GM19372 (cell line): ENCODE results near the gene ZNF341.
A peak's percentile ranks its signal among the peaks of the same experiment; 100 is the strongest.

Experiments used
- ATAC-seq: cut with Tn5 transposase; IDR thresholded peaks from one replicate; pipeline ENCODE4 v1.9.1; 2021; ENCODE audit warnings: mild to moderate bottlenecking, low read depth, moderate library complexity; ENCODE audit not compliant: unreplicated experiment

The ZNF341 gene

DNA sequence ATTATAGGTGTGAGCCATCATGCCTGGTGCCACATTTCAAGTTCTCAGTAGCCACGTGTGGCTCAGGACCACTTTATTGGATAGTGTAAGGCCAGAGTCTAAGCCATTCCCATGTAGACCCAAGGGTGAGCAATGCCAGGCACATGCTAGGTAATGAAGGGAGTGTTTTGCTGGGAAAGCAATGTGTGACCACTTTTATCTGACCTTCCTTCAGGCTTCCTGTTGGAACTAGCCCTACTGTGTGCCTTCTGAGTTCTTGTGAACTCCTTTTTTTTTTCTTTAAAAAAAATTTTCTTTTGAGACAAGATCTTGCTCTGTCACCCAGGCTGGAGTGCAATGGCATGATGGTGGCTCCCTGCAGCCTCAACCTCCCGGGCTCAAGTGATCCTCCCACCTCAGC, 33.3 kb downstream of the ZNF341 start:
- ATAC-seq, result no peak

DNA sequence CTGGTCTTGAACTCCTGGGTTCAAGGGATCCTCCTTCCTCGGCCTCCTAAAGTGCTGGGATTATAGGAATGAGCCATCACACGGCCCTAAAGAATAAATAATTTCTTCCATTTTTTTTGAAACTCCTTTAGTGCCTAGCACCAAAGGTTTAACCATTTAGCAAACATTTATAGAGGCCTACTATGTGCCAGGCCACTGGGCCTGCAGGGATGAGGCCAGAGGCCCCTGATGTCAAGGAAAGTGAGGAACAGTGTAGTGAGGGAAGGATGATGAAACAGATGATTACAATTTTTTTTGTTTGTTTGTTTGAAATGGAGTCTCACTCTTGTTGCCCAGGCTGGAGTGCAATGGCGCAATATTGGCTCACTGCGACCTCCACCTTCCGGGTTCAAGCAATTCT, 33.8 kb downstream of the ZNF341 start:
- no peak for ATAC-seq

DNA sequence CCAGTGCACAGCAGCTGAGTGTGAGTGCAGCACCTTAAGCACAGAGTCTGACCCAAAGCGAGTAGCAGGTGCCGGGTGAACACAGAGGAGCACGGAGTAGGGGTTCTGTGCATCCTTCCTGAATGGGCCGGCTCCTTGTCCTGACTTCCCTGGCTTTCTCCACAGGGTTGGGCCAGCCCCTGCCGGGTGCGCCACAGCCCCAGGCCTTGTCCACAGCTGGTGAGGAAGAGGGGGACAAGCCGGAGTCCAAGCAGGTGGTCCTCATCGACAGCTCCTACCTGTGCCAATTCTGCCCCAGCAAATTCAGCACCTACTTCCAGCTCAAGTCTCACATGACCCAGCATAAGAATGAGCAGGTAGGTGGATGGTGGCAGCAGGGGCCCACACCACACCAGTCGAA, 34.9 kb downstream of the ZNF341 start:
- ATAC-seq, result no peak

DNA sequence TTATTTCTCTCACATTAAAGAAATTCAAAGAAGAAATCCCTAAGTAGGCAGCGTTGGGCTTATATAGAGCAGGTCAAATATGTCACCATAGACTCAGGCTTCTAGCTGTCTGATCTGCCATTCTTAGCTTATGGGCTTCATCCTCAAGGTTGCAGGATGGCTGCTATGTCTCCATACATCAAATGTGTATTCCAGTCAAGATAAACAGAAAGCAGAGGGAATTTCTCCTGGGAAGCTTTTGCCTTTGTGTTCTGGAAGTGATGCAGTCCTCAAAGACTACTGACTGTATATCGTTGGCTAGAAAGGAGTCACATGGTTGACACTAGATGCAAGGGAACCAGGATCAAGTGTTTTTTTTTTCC, 36.0 kb downstream of the ZNF341 start:
- ATAC-seq, result no peak

DNA sequence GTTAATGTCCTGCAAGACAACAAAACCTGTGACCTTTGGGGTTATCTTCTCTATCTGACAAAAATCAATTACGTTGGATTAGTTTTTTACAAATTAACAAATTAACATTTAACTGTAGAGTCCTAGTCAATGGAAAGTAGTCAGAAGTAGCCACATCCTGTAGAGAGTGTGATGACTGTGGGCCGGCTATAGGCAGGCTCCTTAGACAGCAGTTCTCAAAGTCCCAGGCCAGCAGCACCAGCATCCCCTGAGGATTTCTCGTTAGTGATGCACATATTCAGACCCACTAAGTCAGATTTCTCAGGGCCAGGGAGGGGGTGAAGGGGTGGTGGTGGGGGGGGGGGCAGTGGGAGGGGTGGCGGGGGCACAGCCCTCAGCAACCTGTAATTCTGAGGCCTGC, 37.2 kb downstream of the ZNF341 start:
- no peak for ATAC-seq

DNA sequence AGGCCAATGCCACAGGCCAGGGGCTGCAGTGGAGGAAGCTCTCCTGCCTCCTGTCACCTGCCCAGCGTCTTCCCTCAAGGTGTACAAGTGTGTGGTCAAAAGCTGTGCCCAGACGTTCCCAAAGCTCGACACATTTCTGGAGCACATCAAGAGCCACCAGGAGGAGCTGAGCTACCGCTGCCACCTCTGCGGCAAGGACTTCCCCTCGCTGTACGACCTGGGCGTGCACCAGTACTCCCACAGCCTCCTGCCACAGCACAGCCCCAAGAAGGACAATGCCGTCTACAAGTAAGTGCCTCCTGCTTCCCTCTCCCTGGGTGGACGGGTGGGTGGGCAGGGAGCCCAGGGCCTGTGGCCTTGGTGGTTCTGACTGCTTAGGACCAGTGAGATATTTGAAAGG, 38.2 kb downstream of the ZNF341 start:
- no peak for ATAC-seq

DNA sequence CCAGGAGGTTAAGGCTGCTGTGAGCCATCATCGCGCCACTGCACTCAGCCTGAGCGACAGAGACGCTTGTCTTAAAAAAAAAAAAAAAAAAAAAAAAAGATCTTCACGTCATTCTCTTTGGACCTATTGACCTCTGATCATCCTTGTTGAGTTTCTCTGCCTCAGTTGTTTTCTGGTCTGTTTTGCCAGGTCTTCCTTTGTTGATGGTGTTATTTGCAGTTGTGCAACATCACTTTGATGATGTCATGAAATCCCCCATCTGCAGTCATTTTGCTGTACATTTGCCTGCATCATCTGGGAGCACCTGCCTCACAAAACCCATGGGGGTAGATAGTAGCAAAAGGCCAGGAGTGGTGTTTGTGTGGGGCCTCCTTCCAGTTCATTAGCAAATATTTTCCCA, 40.1 kb downstream of the ZNF341 start:
- no peak for ATAC-seq

DNA sequence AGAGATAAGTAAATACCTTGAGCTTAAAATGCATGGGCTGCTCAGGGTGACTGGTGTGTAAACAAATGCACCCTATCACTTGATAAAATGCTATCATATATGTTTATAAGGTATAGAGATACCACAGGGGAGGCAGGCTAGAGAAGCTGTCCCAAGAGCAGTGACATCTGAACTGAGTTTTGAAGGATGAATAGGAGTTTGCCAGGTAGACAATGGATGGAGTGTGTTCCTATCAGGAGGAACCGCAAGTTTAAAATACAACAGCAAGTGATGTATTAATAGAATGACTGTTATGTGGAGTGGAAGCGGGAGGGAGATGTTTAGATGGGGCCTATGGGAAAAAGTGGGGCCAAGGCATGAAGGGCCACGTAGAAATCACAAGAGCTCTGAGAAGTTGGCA, 40.6 kb downstream of the ZNF341 start:
- ATAC-seq, result no peak

DNA sequence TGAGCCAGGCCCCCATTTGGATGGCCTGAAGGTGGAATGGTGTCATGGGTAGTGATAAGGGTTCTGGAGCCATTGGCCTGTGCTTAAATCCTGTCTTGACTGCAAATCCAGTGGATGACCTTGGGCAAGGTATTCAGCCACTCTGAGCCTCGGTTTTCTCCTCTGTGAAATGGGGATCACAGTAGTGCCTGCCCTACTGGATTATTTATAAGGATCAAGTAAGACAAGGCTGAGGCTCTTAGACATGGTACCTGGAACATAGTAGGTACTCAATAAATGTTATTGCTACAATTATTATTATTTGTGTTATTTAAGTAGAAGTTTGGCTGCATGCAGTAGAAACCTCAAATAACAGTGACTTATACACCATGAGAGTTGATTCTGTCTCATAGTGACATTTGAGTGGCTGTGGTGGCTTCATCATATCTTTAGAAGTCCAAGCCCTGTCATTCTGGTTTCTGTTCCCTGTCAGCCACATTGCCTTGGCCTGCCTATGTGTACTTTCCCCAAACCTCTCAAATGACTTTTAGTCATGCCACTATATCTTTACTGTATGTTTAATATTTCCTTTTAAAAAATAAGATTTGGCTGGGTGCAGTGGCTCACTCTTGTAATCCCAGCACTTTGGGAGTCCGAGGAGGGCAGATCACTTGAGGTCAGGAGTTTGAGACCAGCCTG, 41.8 kb downstream of the ZNF341 start:
- peak; percentile 45 for ATAC-seq

DNA sequence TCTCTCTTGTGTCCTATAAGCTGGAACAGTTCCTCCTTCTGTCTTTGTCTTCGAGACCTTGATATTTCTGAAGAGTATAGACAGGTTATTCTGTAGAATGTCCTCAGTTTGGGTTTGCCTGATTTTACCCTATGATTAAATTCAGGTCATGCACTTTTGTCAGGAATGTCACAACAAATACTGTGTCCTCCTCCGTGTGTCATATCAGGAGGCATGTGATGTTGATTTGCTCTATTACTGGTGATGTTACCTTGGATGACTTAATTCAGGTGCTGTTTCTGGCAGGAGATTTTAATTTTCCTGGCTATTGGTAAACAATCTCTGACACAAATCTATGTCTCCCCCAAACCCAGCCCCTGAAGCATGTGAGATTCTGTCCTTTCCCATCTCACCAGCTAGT, 46.0 kb downstream of the ZNF341 start:
- ATAC-seq, result no peak

DNA sequence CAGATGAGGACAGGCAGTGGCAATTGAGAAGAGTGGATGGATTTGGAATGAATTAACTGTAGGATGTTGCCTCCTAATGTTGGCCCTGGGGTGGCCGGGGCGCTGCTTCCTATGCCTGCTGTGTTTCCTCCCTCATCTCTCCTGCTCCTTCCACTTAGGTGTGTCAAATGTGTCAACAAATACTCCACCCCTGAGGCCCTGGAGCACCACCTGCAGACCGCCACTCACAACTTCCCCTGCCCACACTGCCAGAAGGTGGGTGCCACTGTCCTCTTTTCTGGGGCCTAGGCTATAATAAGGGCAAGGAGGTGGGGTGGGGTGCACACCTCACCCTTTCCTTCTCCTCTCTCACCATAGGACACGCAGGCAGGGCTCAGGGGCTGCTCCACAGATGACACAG, 49.3 kb downstream of the ZNF341 start:
- no peak for ATAC-seq

DNA sequence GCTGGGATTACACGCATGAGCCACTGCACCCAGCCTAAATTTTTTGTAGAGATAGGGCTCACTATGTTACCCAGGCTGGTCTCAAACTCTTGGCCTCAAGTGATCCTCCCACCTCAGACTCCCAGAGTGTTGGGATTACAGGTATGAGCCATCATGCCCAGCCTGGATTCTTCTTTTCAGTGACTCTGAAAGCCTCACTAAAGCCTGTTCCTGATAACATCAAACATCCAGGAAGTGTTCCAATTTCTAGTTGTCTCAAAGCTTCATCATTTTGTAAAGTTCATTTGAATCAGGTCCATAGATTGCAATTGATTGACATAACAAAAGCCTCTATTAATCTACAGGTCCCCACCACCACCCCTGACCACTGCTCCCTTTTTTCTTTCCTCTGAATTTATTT, 50.1 kb downstream of the ZNF341 start:
- ATAC-seq, result no peak

DNA sequence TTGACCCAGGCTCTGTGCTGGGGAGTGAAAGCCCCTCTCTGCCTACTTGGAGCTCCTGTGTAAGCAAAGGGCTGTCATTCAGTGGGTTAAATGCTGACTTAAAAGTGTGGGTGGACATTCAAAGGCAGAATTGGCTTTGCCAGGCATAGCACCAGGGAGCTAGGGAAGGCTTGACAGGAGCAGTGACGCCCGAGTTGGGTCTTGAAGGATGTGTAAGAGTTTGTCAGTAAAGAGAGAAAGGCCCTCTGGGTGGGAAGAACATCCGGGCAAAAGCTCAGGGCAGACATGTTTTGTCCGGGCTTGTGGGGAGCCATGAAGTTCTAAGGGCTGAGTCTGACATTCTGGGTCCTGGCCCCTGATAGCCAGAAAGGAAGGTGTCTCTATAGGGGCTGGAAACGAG, 51.5 kb downstream of the ZNF341 start:
- no peak for ATAC-seq

DNA sequence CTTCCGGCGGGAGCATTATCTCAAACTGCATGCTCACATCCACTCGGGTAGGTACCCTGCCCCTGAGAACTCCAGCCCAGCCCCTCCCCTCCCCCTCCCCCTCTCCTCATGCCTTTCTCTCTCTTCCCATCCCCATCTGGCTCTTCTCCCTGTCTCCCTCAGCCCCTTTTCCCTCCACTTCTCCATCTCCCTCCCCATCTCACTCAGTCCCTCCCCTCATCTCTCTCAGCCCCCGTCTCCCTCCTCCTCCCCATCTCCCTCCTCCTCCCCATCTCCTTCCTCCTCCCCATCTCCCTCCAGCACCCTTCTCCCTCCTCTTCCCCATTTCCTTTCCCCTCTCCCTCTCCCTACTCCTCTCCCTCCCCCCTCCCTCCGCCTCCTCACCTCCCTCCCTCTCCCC, 52.0 kb downstream of the ZNF341 start:
- no peak for ATAC-seq

DNA sequence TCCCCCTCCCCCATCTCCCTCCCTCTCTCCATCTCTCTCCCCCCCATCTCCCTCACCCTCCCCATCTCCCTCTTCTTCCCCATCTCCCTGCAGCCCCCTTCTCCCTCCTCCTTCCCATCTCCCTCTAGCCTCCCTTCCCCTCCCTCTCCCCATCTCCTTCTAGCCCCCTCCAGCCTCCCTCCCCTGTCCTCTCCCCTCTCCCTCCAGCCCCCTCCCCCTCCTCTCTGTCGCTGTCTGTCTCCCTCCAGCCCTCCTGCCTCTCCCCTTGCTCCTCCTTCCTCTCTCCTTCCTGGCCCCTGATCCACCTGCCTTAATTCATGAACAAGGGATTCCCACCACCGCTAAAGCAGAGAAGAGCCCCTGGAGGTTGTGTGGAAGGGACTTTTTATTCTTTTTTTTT, 52.4 kb downstream of the ZNF341 start:
- no peak for ATAC-seq

DNA sequence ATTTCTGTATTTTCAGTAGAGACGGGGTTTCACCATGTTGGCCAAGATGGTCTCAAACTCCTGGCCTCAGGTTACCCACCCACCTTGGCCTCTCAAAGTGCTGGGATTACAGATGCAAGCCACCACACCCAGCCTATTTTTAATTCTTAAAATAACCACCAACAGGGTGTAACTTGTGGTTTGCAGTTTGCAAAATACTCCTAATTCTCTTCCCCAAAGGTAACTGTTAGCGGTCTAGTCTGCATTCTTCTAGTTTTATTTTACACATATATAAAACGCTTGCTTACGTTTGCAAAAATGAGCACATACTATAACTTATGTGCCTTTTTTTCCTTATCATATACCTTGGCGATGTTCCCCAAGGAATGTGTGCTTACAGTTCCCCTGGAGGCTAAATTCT, 53.7 kb downstream of the ZNF341 start:
- ATAC-seq, result no peak

DNA sequence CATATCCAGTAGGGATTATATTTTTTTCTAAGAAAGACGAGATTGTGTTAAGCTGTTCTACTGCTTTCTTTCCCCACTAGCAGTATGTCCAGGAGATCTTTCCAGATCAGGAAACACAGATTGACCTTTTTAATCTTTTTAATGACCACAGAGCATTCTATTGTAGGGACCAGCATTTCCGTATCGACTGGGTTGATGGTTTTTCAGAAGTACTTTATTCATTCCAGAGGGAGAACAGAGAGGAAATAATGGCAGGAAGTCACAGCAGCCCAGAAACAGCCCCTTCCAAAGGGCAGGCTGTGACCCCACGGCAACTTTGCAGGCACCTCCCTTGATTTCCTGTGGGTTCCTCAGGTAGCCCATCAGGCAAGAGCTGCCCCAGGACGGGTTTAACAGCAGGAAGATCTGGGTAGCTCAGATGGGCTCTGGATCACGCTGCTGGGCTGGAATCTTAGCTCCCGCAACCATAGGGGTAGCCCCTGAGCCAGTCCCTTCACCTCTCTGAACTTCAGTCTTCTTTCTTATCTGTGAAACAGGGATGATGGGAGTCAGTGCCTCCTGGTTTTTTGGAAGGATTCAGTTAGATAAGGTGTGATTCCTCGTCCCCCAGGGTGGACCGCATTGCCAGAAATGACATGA, 55.6 kb downstream of the ZNF341 start:
- no peak for ATAC-seq

DNA sequence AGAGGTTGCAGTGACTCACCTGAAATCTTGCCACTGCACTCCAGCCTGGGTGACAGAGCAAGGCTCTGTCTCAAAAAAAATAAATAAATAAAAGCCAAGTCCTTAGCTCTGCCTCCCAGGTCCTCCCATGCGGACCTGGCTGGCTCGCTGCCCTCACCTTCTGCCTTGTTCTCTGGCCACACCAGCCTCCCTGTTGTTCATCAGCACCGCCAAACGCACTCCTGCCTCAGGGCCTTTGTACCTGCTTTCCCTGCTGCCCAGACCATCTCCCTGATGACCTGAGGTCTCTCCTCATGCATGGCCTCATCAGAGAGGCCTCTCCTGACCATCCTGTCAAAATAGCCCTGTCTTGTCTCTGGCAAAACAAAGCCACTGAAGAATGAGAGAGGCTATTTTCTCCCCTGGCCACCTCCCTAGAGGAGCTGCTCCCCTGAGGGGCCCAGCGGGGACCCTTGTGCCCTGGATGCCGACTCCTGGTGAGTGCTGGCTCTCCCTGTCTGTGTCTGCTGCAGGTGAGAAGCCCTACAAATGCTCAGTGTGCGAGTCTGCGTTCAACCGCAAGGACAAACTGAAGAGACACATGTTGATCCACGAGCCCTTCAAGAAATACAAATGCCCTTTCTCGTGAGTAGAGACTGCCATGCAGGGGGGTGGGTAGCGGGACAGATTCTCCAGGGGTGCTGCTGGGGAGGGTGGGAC, 56.7 kb downstream of the ZNF341 start:
- no peak for ATAC-seq

DNA sequence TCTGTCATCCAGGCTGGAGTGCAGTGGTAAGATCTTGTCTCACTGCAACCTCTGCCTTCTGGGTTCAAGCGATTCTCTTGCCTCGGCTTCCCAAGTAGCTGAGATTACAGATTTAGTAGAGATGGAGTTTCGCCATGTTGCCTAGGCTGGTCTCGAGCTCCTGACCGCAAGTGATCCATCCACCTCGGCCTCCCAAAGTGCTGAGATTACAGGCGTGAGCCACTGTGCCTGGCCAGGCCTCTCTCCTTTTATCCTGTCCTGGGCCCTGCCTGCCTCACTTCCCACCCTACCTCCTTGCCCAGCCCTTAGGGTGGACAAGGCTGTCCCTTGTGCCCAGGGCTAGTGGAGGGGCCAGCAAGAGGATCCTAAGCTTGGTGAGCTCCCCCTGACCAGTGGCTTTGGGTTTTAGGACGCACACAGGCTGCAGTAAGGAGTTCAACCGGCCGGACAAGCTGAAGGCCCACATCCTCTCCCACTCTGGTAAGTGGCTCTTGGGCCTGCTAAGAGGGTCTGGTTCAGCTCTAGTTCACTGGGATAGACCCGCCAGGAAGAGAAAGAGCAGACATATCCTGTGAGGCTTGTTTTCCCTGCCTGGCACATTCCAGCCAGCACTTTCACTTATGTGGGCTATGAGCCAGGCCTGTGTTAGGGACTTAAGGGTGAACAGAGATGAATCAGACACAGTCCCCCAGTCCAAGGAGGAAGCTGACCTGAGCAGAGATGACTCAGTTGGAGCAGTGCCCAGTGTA, 57.5 kb downstream of the ZNF341 start:
- no peak for ATAC-seq

DNA sequence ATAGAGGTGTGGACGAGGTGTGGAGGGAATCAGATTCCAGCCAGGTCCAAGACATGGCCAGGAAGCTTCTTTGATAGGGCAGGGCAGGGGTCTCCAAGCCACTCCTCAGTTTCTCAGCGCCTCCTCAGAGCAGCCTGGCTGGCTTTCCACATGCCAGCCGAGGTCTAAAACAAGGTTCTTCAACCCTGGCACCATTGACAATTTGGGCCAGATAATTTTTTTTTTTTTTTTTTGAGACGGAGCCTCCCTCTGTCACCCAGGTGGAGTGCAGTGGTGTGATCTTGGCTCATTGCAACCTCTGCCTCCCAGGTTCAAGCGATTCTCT, 58.0 kb downstream of the ZNF341 start:
- ATAC-seq, result no peak

DNA sequence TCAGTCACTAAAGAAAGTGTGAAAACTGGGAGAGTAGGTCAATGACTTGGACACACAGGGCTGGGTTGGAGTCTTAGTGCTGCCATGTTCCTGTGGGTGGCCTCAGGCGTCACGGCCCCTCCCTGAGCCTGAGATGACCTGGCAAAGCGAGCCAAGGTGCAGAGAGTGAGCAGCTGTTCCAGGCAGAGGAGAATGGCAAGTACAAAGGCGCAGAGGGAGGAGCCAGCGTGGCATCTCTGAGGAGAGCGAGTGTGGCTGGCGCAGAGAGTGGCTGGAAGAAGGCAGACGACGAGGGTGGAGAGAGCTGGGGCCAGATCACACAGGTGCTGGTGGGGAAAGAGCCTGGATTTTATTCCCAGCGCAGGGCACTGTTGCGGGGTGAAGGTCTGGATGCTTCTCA, 58.8 kb downstream of the ZNF341 start:
- ATAC-seq, result no peak

DNA sequence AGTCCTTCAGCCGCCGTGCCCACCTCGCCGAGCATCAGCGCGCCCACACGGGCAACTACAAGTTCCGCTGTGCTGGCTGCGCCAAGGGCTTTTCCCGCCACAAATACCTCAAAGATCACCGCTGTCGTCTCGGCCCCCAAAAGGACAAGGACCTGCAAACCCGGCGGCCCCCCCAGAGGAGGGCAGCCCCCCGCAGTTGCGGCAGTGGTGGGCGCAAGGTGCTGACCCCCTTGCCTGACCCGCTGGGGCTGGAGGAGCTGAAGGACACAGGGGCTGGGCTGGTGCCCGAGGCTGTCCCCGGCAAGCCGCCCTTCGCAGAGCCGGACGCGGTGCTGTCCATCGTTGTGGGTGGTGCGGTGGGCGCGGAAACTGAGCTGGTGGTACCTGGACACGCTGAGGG, 59.2 kb downstream of the ZNF341 start:
- ATAC-seq, result no peak
